ENCODE measurements around the gene ALOX12. TPM values are rescaled to one million over a fixed set of nuclear protein-coding genes. Genes with fewer than 3 reads are reported as not detected.

Gene ALOX12
- total RNA-seq, 1 experiment from 2014 or later, result not detected

- Histone ChIP-seq H3K79me2 (ENCODE audit: low read length) (0 out of 2 replicates have a peak, but pooled peaks cover under 1% of the 10 kb centered on the region), H3F3A (ENCODE audit: low read length, unreplicated experiment) (no peaks in the 10 kb centered on the region), H3K27me3 (ENCODE audit: low read length) (no peaks in the 10 kb centered on the region), H3K4me1 (ENCODE audit: insufficient read depth, low read length) (peaks cover 13% of the 10 kb centered on the region; the same call in 1 of the 2 replicates), H3K4me2 (ENCODE audit: low read length) (no peak overlapping the region), H3K27ac (ENCODE audit: low read length) (no peak overlapping the region), H4K20me1 (ENCODE audit: low read length) (no peaks in the 10 kb centered on the region), H2AFZ (ENCODE audit: low read length) (no peak overlapping the region), H3K9ac (ENCODE audit: low read length) (no peak overlapping the region), H3K9me3 (ENCODE audit: low read length) (no peaks in the 10 kb centered on the region), H3K4me3 (ENCODE audit: low read length) (no peak overlapping the region), H3K36me3 (ENCODE audit: low read depth, low read length) (no peaks in the 10 kb centered on the region), H3K9me2 (replicated peaks; ENCODE audit: low read length) (no peaks in the 10 kb centered on the region)
- BruUV-seq (replicated peaks), result no TSS peak
- ChIA-PET POLR2A (ENCODE audit: unreplicated experiment) (no interaction called here), CTCF (no interaction called here)
- ATAC-seq (no peak), DNase-seq (no peak)
- TF ChIP-seq EZH2 (IDR thresholded peaks at IDR 0.05; ENCODE audit: low read length, unreplicated experiment) (no peak), CTCF (conservative IDR thresholded peaks at IDR 0.05; ENCODE audit: low read depth, low read length) (no peak), EZH2phosphoT487 (IDR thresholded peaks at IDR 0.05; ENCODE audit: borderline replicate concordance, low read length) (no peak)
- intact Hi-C loops (cut with micrococcal nuclease), result no loop called here
These were observed 46.0 kb downstream of the ALOX12 start for GRCh38 chr17:7041607-7042500.

GRCh38 chr17:7042501-7043181 is 46.8 kb downstream of the ALOX12 start:
- intact Hi-C loops (cut with micrococcal nuclease), result no loop called here
- no peak overlapping the region for H3K9ac ChIP-seq (ENCODE audit: low read length)

More at GRCh38 chr17:7042501-7043181, 46.8 kb downstream of the ALOX12 start:
- no TSS peak for BruUV-seq (replicated peaks)
- no peaks in the 10 kb centered on the region for H3F3A ChIP-seq (ENCODE audit: low read length, unreplicated experiment)
- ChIA-PET POLR2A (ENCODE audit: unreplicated experiment) (no interaction called here), CTCF (no interaction called here)
- ATAC-seq (no peak), DNase-seq (no peak)
- TF ChIP-seq EZH2 (IDR thresholded peaks at IDR 0.05; ENCODE audit: low read length, unreplicated experiment), result no peak
- TF ChIP-seq CTCF (conservative IDR thresholded peaks at IDR 0.05; ENCODE audit: low read depth, low read length), result no peak
- no peak for TF ChIP-seq EZH2phosphoT487 (IDR thresholded peaks at IDR 0.05; ENCODE audit: borderline replicate concordance, low read length)
- no peak overlapping the region for H3K4me3 ChIP-seq (ENCODE audit: low read length)
- H2AFZ ChIP-seq (ENCODE audit: low read length), result peak overlapping the region; percentile 89; the same call in 1 of the 2 replicates
- peak overlapping the region; percentile 83; the same call in 1 of the 2 replicates for H3K4me2 ChIP-seq (ENCODE audit: low read length)
- no peaks in the 10 kb centered on the region for H3K9me2 ChIP-seq (replicated peaks; ENCODE audit: low read length)
- no peaks in the 10 kb centered on the region for H3K79me2 ChIP-seq (ENCODE audit: low read length)
- H4K20me1 ChIP-seq (ENCODE audit: low read length), result no peaks in the 10 kb centered on the region
- no peak overlapping the region for H3K27ac ChIP-seq (ENCODE audit: low read length)
- peaks cover 18% of the 10 kb centered on the region; the same call in 1 of the 2 replicates for H3K4me1 ChIP-seq (ENCODE audit: insufficient read depth, low read length)
- no peaks in the 10 kb centered on the region for H3K36me3 ChIP-seq (ENCODE audit: low read depth, low read length)
- H3K27me3 ChIP-seq (ENCODE audit: low read length), result no peaks in the 10 kb centered on the region
- no peaks in the 10 kb centered on the region for H3K9me3 ChIP-seq (ENCODE audit: low read length)
